ENCODE measurements around the gene PHC1.

PHC1 gene
- 4.0 to 10.0 (median 6.6) reads per million in 18 experiments for total RNA-seq

GRCh38 chr12:8914033-8914715 lies at the start of gene PHC1:
PHC1 (plus strand) TSS chr12:8914509; CDS start chr12:8917678, 3,169 bp downstream.
- peak; percentile 41 to 56 for DNase-seq

- no peak for DNase-seq
Measured at GRCh38 chr12:8866429-8866828, 47.9 kb upstream of the PHC1 start.

- DNase-seq: no peak
Measured at GRCh38 chr12:8867009-8867408, 47.3 kb upstream of the PHC1 start.

GRCh38 chr12:8867786-8868185 lies 46.5 kb upstream of the PHC1 start:
- no peak for DNase-seq

GRCh38 chr12:8870586-8870985 lies 43.7 kb upstream of the PHC1 start:
- DNase-seq: no peak

GRCh38 chr12:8871068-8871467 lies 43.2 kb upstream of the PHC1 start:
- no peak for DNase-seq

GRCh38 chr12:8876887-8877286 lies 37.4 kb upstream of the PHC1 start:
- no peak for DNase-seq

- no peak for DNase-seq
Measured at GRCh38 chr12:8886502-8887284, 27.6 kb upstream of the PHC1 start.

- DNase-seq: peak; percentile 43 to 62
Measured at GRCh38 chr12:8887285-8887715, 27.0 kb upstream of the PHC1 start.

GRCh38 chr12:8890313-8891085 lies 23.8 kb upstream of the PHC1 start:
- DNase-seq: peak; percentile 60 to 77

- peak; percentile 40 to 60 for DNase-seq
Measured at GRCh38 chr12:8891976-8892375, 22.3 kb upstream of the PHC1 start.

- no peak for DNase-seq
Measured at GRCh38 chr12:8894378-8894777, 19.9 kb upstream of the PHC1 start.

- no peak for DNase-seq
Measured at GRCh38 chr12:8894986-8895385, 19.3 kb upstream of the PHC1 start.

GRCh38 chr12:8897081-8897480 lies 17.2 kb upstream of the PHC1 start:
- no peak for DNase-seq

- DNase-seq: peak; percentile 60 to 63
Measured at GRCh38 chr12:8899830-8900229, 14.5 kb upstream of the PHC1 start.

- peak; percentile 94 to 96 for DNase-seq
Measured at GRCh38 chr12:8902703-8903102, 11.6 kb upstream of the PHC1 start.

- peak in 1 of 2 donors; percentile 12 for DNase-seq
Measured at GRCh38 chr12:8903646-8904045, 10.7 kb upstream of the PHC1 start.

GRCh38 chr12:8904665-8905064 lies 9.6 kb upstream of the PHC1 start:
- no peak for DNase-seq

- no peak for DNase-seq
Measured at GRCh38 chr12:8905546-8905945, 8.8 kb upstream of the PHC1 start.

- no peak for DNase-seq
Measured at GRCh38 chr12:8906266-8907180, 7.8 kb upstream of the PHC1 start.

- DNase-seq: no peak
Measured at GRCh38 chr12:8907513-8907912, 6.8 kb upstream of the PHC1 start.

GRCh38 chr12:8909752-8910151 lies 4.6 kb upstream of the PHC1 start:
- DNase-seq: no peak
